Uterus (tissue), 2 donors: Measurements from ENCODE around the gene TRIM24.

Source experiments
- POLR2A ChIP-seq, 2 donors: fragments of 450-650 bp; IDR thresholded peaks; one replicate each; pipeline ENCODE4 v1.6.1; 2016; ENCODE audit warnings: antibody characterized with exemption in 2 of 2, mild to moderate bottlenecking in 1 of 2, moderate library complexity in 1 of 2
- TF ChIP-seq, protein P1 (sequence below), 4 experiments: fragments of 200-600 bp in 2 of 4; fragments of 450-650 bp in 2 of 4; sonication (generic) in 2 of 4; IDR thresholded peaks; one replicate each; pipeline ENCODE4 v1.5.1; 2016 to 2019; ENCODE audit warnings: antibody characterized with exemption in 4 of 4, mild to moderate bottlenecking in 2 of 4, moderate library complexity in 1 of 4

DNA sequence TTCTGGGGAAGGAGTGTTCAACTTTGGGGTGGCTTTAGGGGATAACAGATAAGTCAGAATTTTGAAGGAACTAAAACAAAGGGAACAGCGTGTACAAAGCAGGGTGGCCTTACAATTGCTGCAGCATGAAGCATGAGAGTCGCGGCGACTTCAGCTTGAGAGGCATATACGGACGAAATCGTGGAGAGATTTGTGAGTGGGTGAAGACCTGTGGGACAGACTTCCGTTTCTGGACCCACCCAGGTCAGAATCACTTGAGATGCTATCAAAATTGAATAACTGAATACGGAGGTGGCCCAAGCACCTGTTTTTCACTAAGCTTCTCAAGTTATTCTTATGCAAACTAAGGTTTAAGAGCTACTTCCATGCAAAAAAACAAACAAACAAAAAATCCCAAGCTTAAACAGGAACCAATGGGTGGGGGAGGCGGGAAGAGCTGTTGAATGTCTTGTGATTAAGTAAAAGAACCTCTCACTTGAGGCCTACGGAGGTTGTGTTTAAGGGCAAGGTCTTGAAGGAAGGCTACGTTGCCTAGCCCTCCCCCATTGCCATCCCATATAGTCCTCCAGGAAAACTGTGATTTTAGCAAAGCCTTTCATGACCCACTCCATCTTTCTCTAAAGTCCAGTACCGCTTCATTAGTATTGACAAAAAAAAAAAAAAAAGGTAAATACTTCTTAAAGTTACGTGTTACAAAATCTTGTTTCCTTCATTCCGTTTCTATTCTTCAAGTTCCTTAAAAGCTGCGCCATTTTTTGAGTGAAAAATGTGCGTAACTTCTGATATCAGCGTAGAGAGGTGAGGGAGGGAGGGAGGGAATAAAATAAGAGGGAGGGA is 1.3 kb upstream of the TRIM24 start:
- TF ChIP-seq, protein P1, sequence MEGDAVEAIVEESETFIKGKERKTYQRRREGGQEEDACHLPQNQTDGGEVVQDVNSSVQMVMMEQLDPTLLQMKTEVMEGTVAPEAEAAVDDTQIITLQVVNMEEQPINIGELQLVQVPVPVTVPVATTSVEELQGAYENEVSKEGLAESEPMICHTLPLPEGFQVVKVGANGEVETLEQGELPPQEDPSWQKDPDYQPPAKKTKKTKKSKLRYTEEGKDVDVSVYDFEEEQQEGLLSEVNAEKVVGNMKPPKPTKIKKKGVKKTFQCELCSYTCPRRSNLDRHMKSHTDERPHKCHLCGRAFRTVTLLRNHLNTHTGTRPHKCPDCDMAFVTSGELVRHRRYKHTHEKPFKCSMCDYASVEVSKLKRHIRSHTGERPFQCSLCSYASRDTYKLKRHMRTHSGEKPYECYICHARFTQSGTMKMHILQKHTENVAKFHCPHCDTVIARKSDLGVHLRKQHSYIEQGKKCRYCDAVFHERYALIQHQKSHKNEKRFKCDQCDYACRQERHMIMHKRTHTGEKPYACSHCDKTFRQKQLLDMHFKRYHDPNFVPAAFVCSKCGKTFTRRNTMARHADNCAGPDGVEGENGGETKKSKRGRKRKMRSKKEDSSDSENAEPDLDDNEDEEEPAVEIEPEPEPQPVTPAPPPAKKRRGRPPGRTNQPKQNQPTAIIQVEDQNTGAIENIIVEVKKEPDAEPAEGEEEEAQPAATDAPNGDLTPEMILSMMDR (IDR thresholded peaks at IDR 0.05) = no peak
- no peak for TF ChIP-seq POLR2A (IDR thresholded peaks at IDR 0.05)
